GM23338 (cell line): ENCODE data around the gene PLCXD3. TPM values are rescaled to one million over a fixed set of nuclear protein-coding genes. Genes with fewer than 3 reads are reported as not detected.
"Not testable (repeated sequence)": the region's sequence is repeated elsewhere in the genome, so short reads cannot be mapped to it uniquely, and the experiment has no call there.

ENCODE experiments used
- ATAC-seq: fragments of 200-7000 bp; cut with Tn5 transposase; 3 replicates; pipeline ENCODE4 v1.9.1; 2020
- DNase-seq: peaks from one replicate; pipeline ENCODE4 v3.0.0-alpha.2; 2015; ENCODE audit warnings: low spot score
- H2AFZ ChIP-seq: fragments of 200-600 bp; sonication (generic); 2 replicates; pipeline ENCODE4 v1.8.0; 2016; ENCODE audit warnings: antibody characterized with exemption, mild to moderate bottlenecking, moderate library complexity
- H3F3A ChIP-seq: fragments of 200-600 bp; sonication (generic); replicated peaks from 2 replicates; pipeline ENCODE4 v1.8.0; 2017; ENCODE audit warnings: antibody characterized with exemption, mixed run types, low read depth
- H3K27ac ChIP-seq: fragments of 200-600 bp; sonication (generic); 2 replicates; pipeline ENCODE4 v1.6.1; 2016; ENCODE audit warnings: low read depth
- H3K27me3 ChIP-seq: fragments of 200-600 bp; sonication (generic); 2 replicates; pipeline ENCODE4 v1.8.0; 2016; ENCODE audit warnings: mild to moderate bottlenecking, mixed run types, moderate library complexity; ENCODE audit not compliant: insufficient read depth
- H3K36me3 ChIP-seq: fragments of 200-600 bp; sonication (generic); 2 replicates; pipeline ENCODE4 v1.8.0; 2016; ENCODE audit warnings: mild to moderate bottlenecking; ENCODE audit not compliant: insufficient read depth
- H3K4me1 ChIP-seq: fragments of 200-600 bp; sonication (generic); 2 replicates; pipeline ENCODE4 v1.8.0; 2016; ENCODE audit warnings: mild to moderate bottlenecking, moderate library complexity; ENCODE audit not compliant: insufficient read depth
- H3K4me2 ChIP-seq: fragments of 200-600 bp; sonication (generic); 2 replicates; pipeline ENCODE4 v1.7.1; 2017; ENCODE audit warnings: mixed run types
- H3K4me3 ChIP-seq: fragments of 200-600 bp; sonication (generic); 2 replicates; pipeline ENCODE4 v1.6.1; 2016; ENCODE audit warnings: mixed run types
- H3K79me2 ChIP-seq: fragments of 200-600 bp; sonication (generic); replicated peaks from 2 replicates; pipeline ENCODE4 v1.8.0; 2017; ENCODE audit warnings: mild to moderate bottlenecking; ENCODE audit not compliant: insufficient read depth
- H3K9me2 ChIP-seq: fragments of 200-600 bp; sonication (generic); 2 replicates; pipeline ENCODE4 v1.8.0; 2017; ENCODE audit not compliant: insufficient read depth
- H4K20me1 ChIP-seq: fragments of 200-600 bp; sonication (generic); replicated peaks from 2 replicates; pipeline ENCODE4 v1.8.0; 2017; ENCODE audit warnings: mild to moderate bottlenecking; ENCODE audit not compliant: insufficient read depth
- H3K27ac Mint-ChIP-seq: 2 replicates; pipeline ENCODE4 v1.8.0; 2020; ENCODE audit warnings: inconsistent platforms, mild to moderate bottlenecking, moderate library complexity, mixed read lengths
- H3K27me3 Mint-ChIP-seq: 3 replicates; pipeline ENCODE4 v1.8.0; 2022; ENCODE audit warnings: low read depth, mild to moderate bottlenecking, moderate library complexity, mixed read lengths, inconsistent platforms; ENCODE audit not compliant: insufficient read depth, poor library complexity
- H3K36me3 Mint-ChIP-seq: 3 replicates; pipeline ENCODE4 v1.8.0; 2021; ENCODE audit warnings: low read depth, mild to moderate bottlenecking, inconsistent platforms, moderate library complexity, mixed read lengths
- H3K4me1 Mint-ChIP-seq: 3 replicates; pipeline ENCODE4 v1.8.0; 2020; ENCODE audit warnings: mild to moderate bottlenecking, inconsistent platforms, mixed read lengths
- H3K4me3 Mint-ChIP-seq: 3 replicates; pipeline ENCODE4 v1.8.0; 2021; ENCODE audit warnings: moderate library complexity, mild to moderate bottlenecking, inconsistent platforms, mixed read lengths
- H3K9me3 Mint-ChIP-seq: 3 replicates; pipeline ENCODE4 v1.8.0; 2020; ENCODE audit warnings: moderate library complexity, mild to moderate bottlenecking, inconsistent platforms, mixed read lengths
- CREB1 ChIP-seq: fragments of 250-450 bp; sonication (Bioruptor Pico); IDR thresholded peaks from 2 replicates; pipeline ENCODE4 v1.5.0; 2020; ENCODE audit warnings: low read depth, mild to moderate bottlenecking, moderate library complexity
- CTCF ChIP-seq, 2 experiments: fragments of 200-600 bp in 1 of 2; sonication (generic) in 1 of 2; conservative IDR thresholded peaks; 2 replicates each; pipeline versions ENCODE4 v1.5.1 to v1.6.1; 2016 to 2017; ENCODE audit warnings: antibody characterized with exemption in 2 of 2, low read depth in 2 of 2, mild to moderate bottlenecking in 2 of 2, moderate library complexity in 1 of 2
- ETS1 ChIP-seq: IDR thresholded peaks from 2 replicates; pipeline ENCODE4 v1.6.1; 2016; ENCODE audit warnings: antibody characterized with exemption
- EZH2phosphoT487 ChIP-seq: fragments of 200-600 bp; sonication (generic); IDR thresholded peaks from one replicate; pipeline ENCODE4 v1.8.1; 2018; ENCODE audit warnings: antibody characterized with exemption; ENCODE audit not compliant: unreplicated experiment
- JUNB ChIP-seq: IDR thresholded peaks from one replicate; pipeline ENCODE4 v1.6.1; 2016; ENCODE audit warnings: antibody characterized with exemption; ENCODE audit not compliant: unreplicated experiment
- REST ChIP-seq: IDR thresholded peaks from one replicate; pipeline ENCODE4 v1.6.1; 2018; ENCODE audit warnings: antibody characterized with exemption; ENCODE audit not compliant: unreplicated experiment
- STAT1 ChIP-seq: IDR thresholded peaks from one replicate; pipeline ENCODE4 v1.6.1; 2016; ENCODE audit warnings: antibody characterized with exemption; ENCODE audit not compliant: unreplicated experiment
- ZNF114 ChIP-seq: fragments of 250-450 bp; sonication (Bioruptor Pico); IDR thresholded peaks from 2 replicates; pipeline ENCODE4 v1.5.0; 2020; ENCODE audit warnings: mild to moderate bottlenecking, moderate library complexity
- ZNF331 ChIP-seq: fragments of 250-450 bp; sonication (Bioruptor Pico); IDR thresholded peaks from 2 replicates; pipeline ENCODE4 v1.5.0; 2020; ENCODE audit warnings: low read depth, mild to moderate bottlenecking, moderate library complexity
- polyA plus RNA-seq: library from polyadenylated mRNA; unstranded; fragments of >200 nt; fragmentation: Nextera tagmentation; extraction: Ambion mirVana; gene quantifications from 2 replicates; pipeline ENCODE4 v1.2.1, GENCODE V29; 2016
- total RNA-seq: library from RNA; depleted of rRNA; stranded (reverse); fragments of >200 nt; shearing (Covaris generic); gene quantifications from 2 replicates; pipeline ENCODE4 v1.2.3, GENCODE V29; 2014

PLCXD3 gene
- total and polyA plus RNA-seq, 2 experiments from 2014 or later = 0.03 TPM

- Mint-ChIP-seq H3K36me3 (no peaks in the 10 kb centered on the region), H3K27me3 (no peaks in the 10 kb centered on the region), H3K27ac (no peak overlapping the region), H3K4me1 (peaks cover 10% of the 10 kb centered on the region; the same call in 2 of the 3 replicates), H3K4me3 (no peak overlapping the region), H3K9me3 (no peaks in the 10 kb centered on the region)
- Histone ChIP-seq H3K4me2 (no peak overlapping the region), H3F3A (no peaks in the 10 kb centered on the region), H2AFZ (no peak overlapping the region), H3K79me2 (no peaks in the 10 kb centered on the region), H3K4me1 (peaks cover 2% of the 10 kb centered on the region; the same call in 1 of the 2 replicates), H3K36me3 (no peaks in the 10 kb centered on the region), H3K27me3 (peaks cover 1% of the 10 kb centered on the region), H3K4me3 (no peak overlapping the region), H4K20me1 (0 out of 2 replicates have a peak, but pooled peaks cover 4% of the 10 kb centered on the region), H3K9me2 (no peaks in the 10 kb centered on the region), H3K27ac (no peak overlapping the region)
- TF ChIP-seq STAT1 (no peak), CREB1 (CRISPR knock-in tag) (no peak), EZH2phosphoT487 (no peak), ETS1 (no peak), JUNB (no peak), REST (no peak), ZNF114 (CRISPR knock-in tag) (no peak), CTCF (conservative IDR thresholded peaks at IDR 0.05; ENCODE audit: low read depth in 2 of 2) (no peak), ZNF331 (CRISPR knock-in tag) (no peak)
- DNase-seq = no peak
- ATAC-seq = no peak
Observed at GRCh38 chr5:41503310-41503709, 7.1 kb downstream of the PLCXD3 start.

- H3K4me3 ChIP-seq, H3K9me2 ChIP-seq, H4K20me1 ChIP-seq, H3K4me1 ChIP-seq, H3K79me2 ChIP-seq, H3K27ac ChIP-seq, H3F3A ChIP-seq, H3K27me3 Mint-ChIP-seq, H3K27me3 ChIP-seq, ATAC-seq, H3K4me3 Mint-ChIP-seq, H3K9me3 Mint-ChIP-seq, H3K36me3 Mint-ChIP-seq, DNase-seq, H3K4me2 ChIP-seq, H3K36me3 ChIP-seq, H3K27ac Mint-ChIP-seq: not testable (repeated sequence)
- H3K4me1 Mint-ChIP-seq = peaks cover 10% of the 10 kb centered on the region; the same call in 2 of the 3 replicates
- H2AFZ ChIP-seq = peak overlapping the region; percentile 74
Observed at GRCh38 chr5:41493490-41494126, 16.8 kb downstream of the PLCXD3 start.
